CD4-positive, CD25-positive, alpha-beta regulatory T cell (primary cell): Measurements from ENCODE around the gene SMPD2. TPM values are rescaled to one million over a fixed set of nuclear protein-coding genes. Genes with fewer than 3 reads are reported as not detected.

Source experiments
- ATAC-seq, 2 donors: fragments of 150-1000 bp; cut with Tn5 transposase; one replicate each; pipeline ENCODE4 v1.10.0; 2021; ENCODE audit warnings: low read depth in 2 of 2, moderate number of reproducible peaks in 2 of 2, moderate library complexity in 1 of 2
- DNase-seq, 3 donors: peaks; one replicate each; pipeline versions ENCODE4 v3.0.0 to v3.0.0-alpha.2; 2012 to 2022; ENCODE audit warnings: mixed read lengths in 1 of 3
- H3K27ac ChIP-seq: one replicate; pipeline ENCODE4 v1.7.0; 2013; ENCODE audit warnings: mild to moderate bottlenecking, low read length; ENCODE audit not compliant: insufficient read depth, poor library complexity, severe bottlenecking
- H3K27me3 ChIP-seq: one replicate; pipeline ENCODE4 v1.7.0; 2013; ENCODE audit warnings: low read length; ENCODE audit not compliant: control insufficient read depth, insufficient read depth
- H3K36me3 ChIP-seq: one replicate; pipeline ENCODE4 v1.7.0; 2013; ENCODE audit warnings: mild to moderate bottlenecking, low read length, moderate library complexity; ENCODE audit not compliant: control insufficient read depth, insufficient read depth
- H3K4me1 ChIP-seq: 2 replicates; pipeline ENCODE4 v1.7.0; 2013; ENCODE audit warnings: mild to moderate bottlenecking, low read length; ENCODE audit not compliant: insufficient read depth, control insufficient read depth, poor library complexity, severe bottlenecking
- H3K4me3 ChIP-seq: one replicate; pipeline ENCODE4 v1.7.0; 2013; ENCODE audit warnings: low read depth, mild to moderate bottlenecking, low read length, moderate library complexity
- H3K9me3 ChIP-seq, 2 experiments: 1 replicate in 1 of 2; 2 replicates in 1 of 2; pipeline ENCODE4 v1.7.0; 2013; ENCODE audit warnings: low read length in 2 of 2, mild to moderate bottlenecking in 1 of 2, moderate library complexity in 1 of 2; ENCODE audit not compliant: control insufficient read depth in 2 of 2
- H3K27ac Mint-ChIP-seq, 3 donors: one replicate each; pipeline ENCODE4 v1.8.0; 2020 to 2022; ENCODE audit warnings: mild to moderate bottlenecking in 3 of 3, mixed read lengths in 3 of 3, moderate library complexity in 2 of 3
- H3K27me3 Mint-ChIP-seq: one replicate; pipeline ENCODE4 v1.8.0; 2022; ENCODE audit warnings: mild to moderate bottlenecking, mixed read lengths
- H3K36me3 Mint-ChIP-seq: one replicate; pipeline ENCODE4 v1.8.0; 2020; ENCODE audit warnings: mixed read lengths
- H3K4me1 Mint-ChIP-seq, 4 donors: one replicate each; pipeline ENCODE4 v1.8.0; 2020 to 2022; ENCODE audit warnings: mixed read lengths in 4 of 4, mild to moderate bottlenecking in 1 of 4
- H3K4me3 Mint-ChIP-seq, 4 donors: one replicate each; pipeline ENCODE4 v1.8.0; 2020 to 2022; ENCODE audit warnings: mild to moderate bottlenecking in 4 of 4, mixed read lengths in 4 of 4, moderate library complexity in 3 of 4
- H3K9me3 Mint-ChIP-seq, 7 donors: one replicate each; pipeline ENCODE4 v1.8.0; 2020 to 2022; ENCODE audit warnings: mixed read lengths in 7 of 7, mild to moderate bottlenecking in 3 of 7, moderate library complexity in 2 of 7
- polyA plus RNA-seq, 4 donors: library from polyadenylated mRNA; unstranded; fragments of 300-500 nt; fragmentation: Illumina TruSeq; gene quantifications; one replicate each; pipeline ENCODE4 v1.2.3, GENCODE V29; 2021
- total RNA-seq: library from RNA; stranded (reverse); gene quantifications from one replicate; pipeline ENCODE4 v1.2.3, GENCODE V29; 2022

SMPD2 gene
- total and polyA plus RNA-seq, 5 donors from 2014 or later, result 9.5 to 30.2 (median 12.7) TPM

GRCh38 chr6:109467696-109468095 is 27.2 kb downstream of the SMPD2 start:
- H3K4me3 ChIP-seq, result no peak overlapping the region
- Mint-ChIP-seq H3K4me1 (peaks cover 11 to 80% (median 56%) of the 10 kb centered on the region in 4 donors), H3K27me3 (no peaks in the 10 kb centered on the region), H3K27ac (peak overlapping the region; percentile 70 to 91 (median 88)), H3K9me3 (no peaks in the 10 kb centered on the region), H3K4me3 (peak overlapping the region in 2 of 4 donors; percentile 62 to 75), H3K36me3 (peaks cover 66% of the 10 kb centered on the region)
- DNase-seq (no peak), ATAC-seq (no peak)
- peaks cover 13% of the 10 kb centered on the region for H3K4me1 ChIP-seq
- H3K9me3 ChIP-seq, result no peaks in the 10 kb centered on the region
- peaks cover 96% of the 10 kb centered on the region for H3K36me3 ChIP-seq
- H3K27me3 ChIP-seq, result no peaks in the 10 kb centered on the region
- no peak overlapping the region for H3K27ac ChIP-seq

GRCh38 chr6:109469591-109470189 is 29.2 kb downstream of the SMPD2 start:
- no peaks in the 10 kb centered on the region for H3K27me3 Mint-ChIP-seq
- H3K36me3 Mint-ChIP-seq, result peaks cover 76% of the 10 kb centered on the region
- H3K4me1 Mint-ChIP-seq, result peaks cover 11 to 84% (median 56%) of the 10 kb centered on the region in 4 donors
- ATAC-seq (no peak), DNase-seq (no peak)
- H3K36me3 ChIP-seq, result peaks cover 97% of the 10 kb centered on the region
- H3K9me3 Mint-ChIP-seq, result peaks cover 0 to 3% (median 0%) of the 10 kb centered on the region in 7 donors
- peaks cover 18% of the 10 kb centered on the region for H3K4me1 ChIP-seq
- H3K27ac Mint-ChIP-seq, result peak overlapping the region; percentile 59 to 99 (median 91)
- no peak overlapping the region for H3K4me3 ChIP-seq
- no peaks in the 10 kb centered on the region for H3K27me3 ChIP-seq
- no peaks in the 10 kb centered on the region for H3K9me3 ChIP-seq
- H3K4me3 Mint-ChIP-seq, result peak overlapping the region in 1 of 4 donors; percentile 6
- H3K27ac ChIP-seq, result no peak overlapping the region

GRCh38 chr6:109471105-109471810 is 30.7 kb downstream of the SMPD2 start:
- Histone ChIP-seq H3K9me3 (no peaks in the 10 kb centered on the region), H3K4me3 (no peak overlapping the region), H3K27me3 (no peaks in the 10 kb centered on the region), H3K4me1 (peaks cover 26% of the 10 kb centered on the region), H3K27ac (no peak overlapping the region), H3K36me3 (peaks cover 96% of the 10 kb centered on the region)
- Mint-ChIP-seq H3K27me3 (no peaks in the 10 kb centered on the region), H3K9me3 (peaks cover 0 to 3% (median 0%) of the 10 kb centered on the region in 7 donors), H3K27ac (peak overlapping the region in 2 of 3 donors; percentile 55 to 70), H3K36me3 (peaks cover 79% of the 10 kb centered on the region), H3K4me1 (peaks cover 6 to 84% (median 58%) of the 10 kb centered on the region in 4 donors), H3K4me3 (peak overlapping the region in 1 of 4 donors; percentile 23)
- DNase-seq (no peak), ATAC-seq (no peak)

- Histone ChIP-seq H3K36me3 (peaks cover 91% of the 10 kb centered on the region), H3K27ac (no peak overlapping the region), H3K4me3 (no peak overlapping the region), H3K4me1 (peaks cover 37% of the 10 kb centered on the region), H3K9me3 (no peaks in the 10 kb centered on the region), H3K27me3 (no peaks in the 10 kb centered on the region)
- DNase-seq, result no peak
- peaks cover 6 to 92% (median 63%) of the 10 kb centered on the region in 4 donors for H3K4me1 Mint-ChIP-seq
- H3K9me3 Mint-ChIP-seq, result peaks cover 0 to 3% (median 0%) of the 10 kb centered on the region in 7 donors
- H3K4me3 Mint-ChIP-seq, result peak overlapping the region in 2 of 4 donors; percentile 23 to 58
- H3K36me3 Mint-ChIP-seq, result peaks cover 80% of the 10 kb centered on the region
- no peak for ATAC-seq
- no peaks in the 10 kb centered on the region for H3K27me3 Mint-ChIP-seq
- peak overlapping the region; percentile 55 to 94 (median 86) for H3K27ac Mint-ChIP-seq
These were observed 31.8 kb downstream of the SMPD2 start for GRCh38 chr6:109472132-109472995.

- no peak overlapping the region for H3K27ac ChIP-seq
- ATAC-seq, result no peak
- H3K36me3 ChIP-seq, result peaks cover 87% of the 10 kb centered on the region
- H3K27ac Mint-ChIP-seq, result peak overlapping the region; percentile 69 to 94 (median 86)
- H3K36me3 Mint-ChIP-seq, result peaks cover 79% of the 10 kb centered on the region
- H3K9me3 ChIP-seq, result no peaks in the 10 kb centered on the region
- peaks cover 45% of the 10 kb centered on the region for H3K4me1 ChIP-seq
- H3K4me3 Mint-ChIP-seq, result peak overlapping the region in 2 of 4 donors; percentile 2 to 47
- H3K4me3 ChIP-seq, result no peak overlapping the region
- H3K27me3 ChIP-seq, result no peaks in the 10 kb centered on the region
- peaks cover 0 to 3% (median 0%) of the 10 kb centered on the region in 7 donors for H3K9me3 Mint-ChIP-seq
- H3K4me1 Mint-ChIP-seq, result peaks cover 6 to 92% (median 60%) of the 10 kb centered on the region in 4 donors
- H3K27me3 Mint-ChIP-seq, result no peaks in the 10 kb centered on the region
- DNase-seq, result no peak
These were observed 32.6 kb downstream of the SMPD2 start for GRCh38 chr6:109473120-109473519.

GRCh38 chr6:109474995-109475394 is 34.5 kb downstream of the SMPD2 start:
- Mint-ChIP-seq H3K27me3 (no peaks in the 10 kb centered on the region), H3K9me3 (peaks cover 0 to 3% (median 0%) of the 10 kb centered on the region in 7 donors), H3K36me3 (peaks cover 74% of the 10 kb centered on the region), H3K27ac (peak overlapping the region in 2 of 3 donors; percentile 12 to 52), H3K4me3 (peak overlapping the region in 2 of 4 donors; percentile 6 to 28), H3K4me1 (peaks cover 14 to 90% (median 58%) of the 10 kb centered on the region in 4 donors)
- DNase-seq, result no peak
- Histone ChIP-seq H3K4me1 (peaks cover 64% of the 10 kb centered on the region), H3K9me3 (no peaks in the 10 kb centered on the region), H3K36me3 (peaks cover 68% of the 10 kb centered on the region), H3K27me3 (no peaks in the 10 kb centered on the region), H3K27ac (no peak overlapping the region), H3K4me3 (no peak overlapping the region)
- ATAC-seq, result no peak

GRCh38 chr6:109475625-109476024 is 35.1 kb downstream of the SMPD2 start:
- H3K9me3 ChIP-seq, result no peaks in the 10 kb centered on the region
- H3K4me3 ChIP-seq, result peak overlapping the region; percentile 93
- H3K4me1 ChIP-seq, result peaks cover 70% of the 10 kb centered on the region
- Mint-ChIP-seq H3K36me3 (peaks cover 74% of the 10 kb centered on the region), H3K27ac (peak overlapping the region in 1 of 3 donors; percentile 12), H3K27me3 (no peaks in the 10 kb centered on the region), H3K4me1 (peaks cover 14 to 89% (median 63%) of the 10 kb centered on the region in 4 donors), H3K4me3 (peak overlapping the region; percentile 45 to 99 (median 68)), H3K9me3 (peaks cover 0 to 3% (median 0%) of the 10 kb centered on the region in 7 donors)
- ATAC-seq, result no peak
- H3K27ac ChIP-seq, result no peak overlapping the region
- no peaks in the 10 kb centered on the region for H3K27me3 ChIP-seq
- no peak for DNase-seq
- peaks cover 65% of the 10 kb centered on the region for H3K36me3 ChIP-seq
